ENCODE measurements around the gene FARP1.
A peak's percentile ranks its signal among the peaks of the same experiment; 100 is the strongest.

FARP1 gene

DNA sequence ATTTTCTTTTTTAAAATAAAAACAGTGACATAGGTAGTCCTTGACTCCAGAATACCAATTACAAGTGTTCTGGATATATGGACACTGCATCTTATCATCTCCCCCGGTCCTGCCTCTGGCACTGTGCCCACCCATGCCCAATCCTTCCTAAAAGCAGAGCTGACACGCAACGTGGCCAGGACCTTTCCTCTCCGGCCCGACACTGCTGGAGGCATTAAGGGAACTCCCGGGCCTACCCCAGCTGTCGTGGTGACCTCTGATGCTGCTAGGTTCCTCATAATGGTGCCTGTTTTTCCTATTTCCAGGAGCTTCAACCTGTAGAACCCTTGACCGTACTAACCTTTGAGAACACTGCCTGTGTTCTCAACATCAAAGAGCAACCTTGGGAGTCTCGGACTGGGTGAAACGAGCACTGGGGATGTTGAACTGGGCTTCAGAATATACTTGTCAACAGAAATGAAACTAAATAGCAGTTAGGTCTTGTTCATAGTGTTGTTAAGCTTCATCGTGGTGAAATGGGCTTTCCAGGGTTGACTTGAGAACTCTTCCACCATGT is 48.1 kb downstream of the FARP1 start:
- Histone ChIP-seq H3K9me3 (ENCODE audit: control insufficient read depth, insufficient read depth, low read depth, low read length) (no peaks in the 10 kb centered on the region), H3K4me3 (ENCODE audit: low read depth, low read length) (no peak overlapping the region), H3K27ac (ENCODE audit: extremely low read depth, low read depth, low read length) (no peak overlapping the region), H3K4me1 (ENCODE audit: control insufficient read depth, insufficient read depth, low read length) (peaks cover 12% of the 10 kb centered on the region; the same call in 1 of the 2 replicates), H3K36me3 (ENCODE audit: control insufficient read depth in 2 of 2, insufficient read depth in 1 of 2, low read length in 2 of 2) (no peaks in the 10 kb centered on the region)
- TF ChIP-seq ZNF501 (tag by site-specific recombination; IDR thresholded peaks at IDR 0.05), result no peak
- no peak for TF ChIP-seq ZNF560 (tag by site-specific recombination; IDR thresholded peaks at IDR 0.05; ENCODE audit: borderline replicate concordance)
- 0 out of 2 replicates have a peak, but pooled peaks have one; percentile 38 for TF ChIP-seq ZNF600 (tag by site-specific recombination; IDR thresholded peaks at IDR 0.05)
- TF ChIP-seq KLF1 (tag by site-specific recombination; IDR thresholded peaks at IDR 0.05), result no peak
- no peak for TF ChIP-seq BCL11B (tag by site-specific recombination; IDR thresholded peaks at IDR 0.05; ENCODE audit: low read depth)
- no peak for TF ChIP-seq ZBTB7A (tag by site-specific recombination; IDR thresholded peaks at IDR 0.05; ENCODE audit: low read depth)
- no peak for TF ChIP-seq SP3 (tag by site-specific recombination; IDR thresholded peaks at IDR 0.05)
- TF ChIP-seq, protein P1, sequence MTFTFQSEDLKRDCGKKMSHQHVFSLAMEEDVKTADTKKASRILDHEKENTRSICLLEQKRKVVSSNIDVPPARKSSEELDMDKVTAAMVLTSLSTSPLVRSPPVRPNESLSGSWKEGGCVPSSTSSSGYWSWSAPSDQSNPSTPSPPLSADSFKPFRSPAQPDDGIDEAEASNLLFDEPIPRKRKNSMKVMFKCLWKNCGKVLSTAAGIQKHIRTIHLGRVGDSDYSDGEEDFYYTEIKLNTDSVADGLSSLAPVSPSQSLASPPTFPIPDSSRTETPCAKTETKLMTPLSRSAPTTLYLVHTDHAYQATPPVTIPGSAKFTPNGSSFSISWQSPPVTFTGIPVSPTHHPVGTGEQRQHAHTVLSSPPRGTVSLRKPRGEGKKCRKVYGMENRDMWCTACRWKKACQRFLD (tag by site-specific recombination; IDR thresholded peaks at IDR 0.05), result no peak
- CTCF ChIA-PET, result interaction anchor here (0.7 kb wide), 1 partner anchor 1112 kb away, joined by 3 read pairs; no protein-coding TSS in a partner anchor
- POLR2A ChIA-PET, result no interaction called here

DNA sequence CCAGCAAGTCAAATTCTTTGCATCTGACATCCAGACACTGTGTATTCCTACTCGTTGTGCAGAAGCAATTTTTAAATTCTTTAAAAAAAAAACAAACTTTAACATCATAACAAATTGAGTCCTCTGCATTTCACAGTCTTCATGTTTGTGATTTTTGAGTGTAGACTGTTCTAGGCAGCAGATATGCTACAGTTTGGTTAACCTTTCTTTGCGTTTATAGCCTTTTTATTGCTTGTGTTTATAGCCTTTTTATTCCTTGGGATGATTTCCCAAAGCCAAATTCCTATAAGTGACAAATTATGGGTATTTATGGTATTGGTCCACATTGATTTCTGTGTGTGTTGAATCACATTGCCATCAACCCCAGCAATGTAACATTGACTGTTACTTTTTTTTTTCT is 49.1 kb downstream of the FARP1 start:
- H3K4me1 ChIP-seq (ENCODE audit: control insufficient read depth, insufficient read depth, low read length), result peaks cover 12% of the 10 kb centered on the region; the same call in 1 of the 2 replicates
- ChIA-PET CTCF (no interaction called here), POLR2A (no interaction called here)
- no peaks in the 10 kb centered on the region for H3K9me3 ChIP-seq (ENCODE audit: control insufficient read depth, insufficient read depth, low read depth, low read length)
- H3K36me3 ChIP-seq (ENCODE audit: control insufficient read depth in 2 of 2, insufficient read depth in 1 of 2, low read length in 2 of 2), result no peaks in the 10 kb centered on the region
- no peak overlapping the region for H3K27ac ChIP-seq (ENCODE audit: extremely low read depth, low read depth, low read length)
- TF ChIP-seq, protein P2, sequence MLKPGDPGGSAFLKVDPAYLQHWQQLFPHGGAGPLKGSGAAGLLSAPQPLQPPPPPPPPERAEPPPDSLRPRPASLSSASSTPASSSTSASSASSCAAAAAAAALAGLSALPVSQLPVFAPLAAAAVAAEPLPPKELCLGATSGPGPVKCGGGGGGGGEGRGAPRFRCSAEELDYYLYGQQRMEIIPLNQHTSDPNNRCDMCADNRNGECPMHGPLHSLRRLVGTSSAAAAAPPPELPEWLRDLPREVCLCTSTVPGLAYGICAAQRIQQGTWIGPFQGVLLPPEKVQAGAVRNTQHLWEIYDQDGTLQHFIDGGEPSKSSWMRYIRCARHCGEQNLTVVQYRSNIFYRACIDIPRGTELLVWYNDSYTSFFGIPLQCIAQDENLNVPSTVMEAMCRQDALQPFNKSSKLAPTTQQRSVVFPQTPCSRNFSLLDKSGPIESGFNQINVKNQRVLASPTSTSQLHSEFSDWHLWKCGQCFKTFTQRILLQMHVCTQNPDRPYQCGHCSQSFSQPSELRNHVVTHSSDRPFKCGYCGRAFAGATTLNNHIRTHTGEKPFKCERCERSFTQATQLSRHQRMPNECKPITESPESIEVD (tag by site-specific recombination; IDR thresholded peaks at IDR 0.05), result peak; percentile 42; the same call in 1 of the 2 replicates
- TF ChIP-seq ZNF701 (tag by site-specific recombination; IDR thresholded peaks at IDR 0.05) (no peak), ZNF670 (tag by site-specific recombination; IDR thresholded peaks at IDR 0.05; ENCODE audit: low read depth) (no peak), ZNF112 (tag by site-specific recombination; IDR thresholded peaks at IDR 0.05) (no peak), ZNF10 (tag by site-specific recombination; IDR thresholded peaks at IDR 0.05) (no peak), FEZF1 (tag by site-specific recombination; IDR thresholded peaks at IDR 0.05) (peak; percentile 64), ZNF266 (tag by site-specific recombination; IDR thresholded peaks at IDR 0.05; ENCODE audit: low read depth) (no peak), BCL11B (tag by site-specific recombination; IDR thresholded peaks at IDR 0.05; ENCODE audit: low read depth) (no peak), KLF1 (tag by site-specific recombination; IDR thresholded peaks at IDR 0.05) (no peak), ZNF677 (tag by site-specific recombination; IDR thresholded peaks at IDR 0.05) (no peak), HOXD13 (CRISPR knock-in tag; IDR thresholded peaks at IDR 0.05; ENCODE audit: borderline replicate concordance) (no peak), EGR2 (tag by site-specific recombination; IDR thresholded peaks at IDR 0.05; ENCODE audit: low read depth) (no peak)
- TF ChIP-seq, protein P3, sequence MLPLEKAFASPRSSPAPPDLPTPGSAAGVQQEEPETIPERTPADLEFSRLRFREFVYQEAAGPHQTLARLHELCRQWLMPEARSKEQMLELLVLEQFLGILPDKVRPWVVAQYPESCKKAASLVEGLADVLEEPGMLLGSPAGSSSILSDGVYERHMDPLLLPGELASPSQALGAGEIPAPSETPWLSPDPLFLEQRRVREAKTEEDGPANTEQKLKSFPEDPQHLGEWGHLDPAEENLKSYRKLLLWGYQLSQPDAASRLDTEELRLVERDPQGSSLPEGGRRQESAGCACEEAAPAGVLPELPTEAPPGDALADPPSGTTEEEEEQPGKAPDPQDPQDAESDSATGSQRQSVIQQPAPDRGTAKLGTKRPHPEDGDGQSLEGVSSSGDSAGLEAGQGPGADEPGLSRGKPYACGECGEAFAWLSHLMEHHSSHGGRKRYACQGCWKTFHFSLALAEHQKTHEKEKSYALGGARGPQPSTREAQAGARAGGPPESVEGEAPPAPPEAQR (tag by site-specific recombination; IDR thresholded peaks at IDR 0.05), result no peak
- no peak overlapping the region for H3K4me3 ChIP-seq (ENCODE audit: low read depth, low read length)
